ENCODE data around the gene TRIM60.
"Not testable (repeated sequence)": the region's sequence is repeated elsewhere in the genome, so short reads cannot be mapped to it uniquely, and the experiment has no call there.

Gene TRIM60

GRCh38 chr4:165031436-165032211 lies at the start of gene TRIM60:
TRIM60 (plus strand) TSS chr4:165031999; CDS start chr4:165040073, 8,074 bp downstream.
- H3K27ac ChIP-seq: no peak within 1 kb of the TSS
- no peak within 1 kb of the TSS for H3K4me3 ChIP-seq

DNA sequence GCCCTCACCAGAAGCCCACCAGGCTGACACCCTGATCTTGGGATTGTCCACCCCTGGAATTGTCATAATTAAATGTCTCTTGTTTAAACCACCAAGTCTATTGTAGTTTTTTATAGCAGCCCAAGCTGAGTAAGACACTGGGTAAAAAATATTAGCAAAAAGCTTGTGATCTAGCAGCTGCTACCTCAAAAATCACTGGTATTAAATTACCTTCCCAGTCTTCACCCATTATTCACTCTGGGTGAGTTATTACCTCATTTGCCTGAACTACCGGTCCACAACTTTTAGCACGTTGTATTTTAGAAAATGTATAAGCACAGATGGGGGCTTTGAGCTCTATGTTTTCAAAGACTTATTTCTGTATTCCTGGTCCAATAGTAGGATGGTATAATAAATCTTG lies 42.3 kb upstream of the TRIM60 start:
- Histone ChIP-seq H3K4me3 (no peak overlapping the region), H3K27ac (no peak overlapping the region)

DNA sequence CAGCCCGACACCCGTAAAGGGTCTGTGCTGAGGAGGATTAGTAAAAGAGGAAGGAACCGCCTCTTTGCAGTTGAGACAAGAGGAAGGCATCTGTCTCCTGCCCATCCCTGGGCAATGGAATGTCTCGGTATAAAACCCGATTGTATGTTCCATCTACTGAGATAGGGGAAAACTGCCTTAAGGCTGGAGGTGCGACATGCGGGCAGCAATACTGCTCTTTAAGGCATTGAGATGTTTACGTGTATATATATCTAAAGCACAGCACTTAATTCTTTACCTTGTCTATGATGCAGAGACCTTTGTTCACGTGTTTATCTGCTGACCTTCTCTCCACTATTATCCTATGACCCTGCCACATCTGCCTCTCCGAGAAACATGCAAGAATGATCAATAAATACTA lies 41.0 kb upstream of the TRIM60 start:
- not testable (repeated sequence) for H3K4me3 ChIP-seq, H3K27ac ChIP-seq

DNA sequence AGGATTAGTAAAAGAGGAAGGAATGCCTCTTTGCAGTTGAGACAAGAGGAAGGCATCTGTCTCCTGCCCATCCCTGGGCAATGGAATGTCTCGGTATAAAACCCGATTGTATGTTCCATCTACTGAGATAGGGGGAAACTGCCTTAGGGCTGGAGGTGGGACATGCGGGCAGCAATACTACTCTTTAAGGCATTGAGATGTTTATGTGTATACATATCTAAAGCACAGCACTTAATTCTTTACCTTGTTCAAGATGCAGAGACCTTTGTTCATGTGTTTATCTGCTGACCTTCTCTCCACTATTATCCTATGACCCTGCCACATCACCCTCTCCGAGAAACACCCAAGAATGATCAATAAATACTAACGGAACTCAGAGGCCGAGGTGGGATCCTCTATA lies 35.7 kb upstream of the TRIM60 start:
- not testable (repeated sequence) for H3K27ac ChIP-seq, H3K4me3 ChIP-seq

DNA sequence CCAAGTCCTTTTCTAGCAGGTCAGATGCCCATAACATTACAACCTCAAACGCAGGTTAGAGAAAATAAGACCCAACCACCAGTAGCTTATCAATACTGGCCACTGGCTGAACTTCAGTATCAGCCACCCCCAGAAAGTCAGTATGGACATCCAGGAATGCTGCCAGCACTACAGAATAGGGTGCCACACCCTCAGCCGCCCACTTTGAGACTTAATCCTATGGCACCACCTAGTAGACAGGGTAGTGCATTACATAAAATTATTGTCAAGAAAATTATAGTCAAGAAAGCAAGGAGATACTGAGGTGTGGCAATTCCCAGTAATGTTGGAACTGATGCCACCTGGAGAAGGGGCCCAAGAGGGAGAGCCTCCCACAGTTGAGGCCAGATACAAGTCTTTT lies 34.5 kb upstream of the TRIM60 start:
- H3K4me3 ChIP-seq: no peak overlapping the region
- no peak overlapping the region for H3K27ac ChIP-seq

DNA sequence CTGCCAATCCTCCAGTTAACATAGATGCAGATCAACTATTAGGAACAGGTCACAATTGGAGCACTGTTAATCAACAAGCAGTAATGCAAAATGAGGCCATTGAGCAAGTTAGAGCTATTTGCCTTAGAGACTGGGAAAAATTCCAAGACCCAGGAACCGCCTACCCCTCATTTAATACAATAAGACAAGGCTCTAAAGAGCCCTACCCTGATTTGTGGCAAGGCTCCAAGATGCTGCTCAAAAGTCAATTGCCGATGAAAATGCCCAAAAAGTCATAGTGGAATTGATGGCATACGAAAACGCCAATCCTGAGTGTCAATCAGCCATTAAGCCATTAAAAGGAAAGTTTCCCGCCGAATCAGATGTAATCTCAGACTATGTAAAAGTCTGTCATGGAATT lies 33.9 kb upstream of the TRIM60 start:
- Histone ChIP-seq H3K4me3 (no peak overlapping the region), H3K27ac (no peak overlapping the region)

DNA sequence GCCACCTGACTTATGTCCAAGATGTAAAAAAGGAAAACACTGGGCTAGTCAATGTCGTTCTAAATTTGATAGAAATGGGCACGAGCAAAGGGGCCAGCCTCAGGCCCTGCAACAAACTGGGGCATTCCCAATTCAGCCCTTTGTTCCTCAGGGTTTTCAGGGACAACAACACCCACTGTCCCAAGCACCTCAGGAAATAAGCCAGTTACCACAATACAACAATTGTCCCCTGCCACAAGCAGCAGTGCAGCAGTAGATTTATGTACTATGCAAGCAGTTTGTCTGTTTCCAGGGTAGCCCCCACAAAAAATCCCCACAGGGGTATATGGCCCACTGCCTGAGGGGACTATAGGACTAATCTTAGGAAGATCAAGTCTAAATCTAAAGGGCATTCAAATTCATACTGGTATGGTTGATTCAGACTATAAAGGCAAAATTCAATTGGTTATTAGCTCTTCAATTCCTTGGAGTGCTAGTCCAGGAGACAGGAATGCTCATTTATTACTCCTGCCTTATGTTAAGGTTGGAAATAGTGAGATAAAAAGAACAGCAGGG lies 33.2 kb upstream of the TRIM60 start:
- H3K4me3 ChIP-seq, H3K27ac ChIP-seq: not testable (repeated sequence)

DNA sequence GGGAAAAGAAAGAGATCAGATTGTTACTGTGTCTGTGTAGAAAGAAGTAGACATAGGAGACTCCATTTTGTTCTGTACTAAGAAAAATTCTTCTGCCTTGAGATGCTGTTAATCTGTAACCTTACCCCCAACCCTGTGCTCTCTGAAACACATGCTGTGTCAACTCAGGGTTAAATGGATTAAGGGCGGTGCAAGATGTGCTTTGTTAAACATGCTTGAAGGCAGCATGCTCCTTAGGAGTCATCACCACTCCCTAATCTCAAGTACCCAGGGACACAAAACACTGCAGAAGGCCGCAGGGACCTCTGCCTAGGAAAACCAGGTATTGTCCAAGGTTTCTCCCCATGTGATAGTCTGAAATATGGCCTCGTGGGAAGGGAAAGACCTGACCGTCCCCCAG lies 29.8 kb upstream of the TRIM60 start:
- H3K4me3 ChIP-seq, H3K27ac ChIP-seq: not testable (repeated sequence)

- no peak overlapping the region for H3K4me3 ChIP-seq
- H3K27ac ChIP-seq: no peak overlapping the region
Observed at GRCh38 chr4:165005352-165005925, 26.4 kb upstream of the TRIM60 start.

DNA sequence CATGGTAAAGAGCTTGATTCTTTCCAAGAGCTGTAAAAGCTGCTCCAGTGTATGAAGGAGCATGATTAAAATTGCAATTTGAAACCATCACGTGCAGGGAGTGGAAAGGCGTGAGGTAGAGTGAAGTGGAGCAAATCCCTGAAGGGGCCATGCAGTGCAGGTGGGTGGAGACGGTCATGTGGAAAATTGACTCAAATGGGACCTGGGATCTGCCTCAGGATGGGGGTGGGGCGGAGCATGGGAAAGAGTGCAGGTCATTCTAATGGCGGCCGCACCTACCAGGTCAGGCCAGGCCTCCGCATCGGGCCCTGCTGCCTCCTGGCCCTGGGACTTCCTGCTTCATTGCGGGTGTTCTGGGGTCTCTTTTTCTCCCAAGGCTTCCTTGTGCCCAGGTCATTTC lies 25.3 kb upstream of the TRIM60 start:
- no peak overlapping the region for H3K27ac ChIP-seq
- H3K4me3 ChIP-seq: no peak overlapping the region

DNA sequence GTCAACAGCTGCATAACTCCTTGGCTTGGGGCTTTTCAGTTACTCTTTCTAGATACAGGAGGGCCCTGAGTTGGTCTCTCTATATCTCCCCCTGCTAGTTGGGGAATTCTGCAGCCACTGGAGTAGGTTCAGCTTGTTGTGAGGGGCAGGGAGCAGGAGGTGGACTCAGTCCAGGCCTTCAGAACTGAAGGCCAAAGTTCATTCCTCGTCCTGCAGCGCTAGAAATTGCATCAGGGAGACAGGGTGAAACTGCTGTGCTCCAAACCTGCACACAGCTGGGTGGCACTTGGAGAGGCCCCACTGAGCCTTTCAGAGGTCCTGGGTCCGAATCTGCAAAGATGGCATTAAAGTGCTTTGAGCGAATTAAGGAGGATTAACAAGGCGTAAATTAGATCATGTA lies 24.9 kb upstream of the TRIM60 start:
- Histone ChIP-seq H3K27ac (no peak overlapping the region), H3K4me3 (no peak overlapping the region)

DNA sequence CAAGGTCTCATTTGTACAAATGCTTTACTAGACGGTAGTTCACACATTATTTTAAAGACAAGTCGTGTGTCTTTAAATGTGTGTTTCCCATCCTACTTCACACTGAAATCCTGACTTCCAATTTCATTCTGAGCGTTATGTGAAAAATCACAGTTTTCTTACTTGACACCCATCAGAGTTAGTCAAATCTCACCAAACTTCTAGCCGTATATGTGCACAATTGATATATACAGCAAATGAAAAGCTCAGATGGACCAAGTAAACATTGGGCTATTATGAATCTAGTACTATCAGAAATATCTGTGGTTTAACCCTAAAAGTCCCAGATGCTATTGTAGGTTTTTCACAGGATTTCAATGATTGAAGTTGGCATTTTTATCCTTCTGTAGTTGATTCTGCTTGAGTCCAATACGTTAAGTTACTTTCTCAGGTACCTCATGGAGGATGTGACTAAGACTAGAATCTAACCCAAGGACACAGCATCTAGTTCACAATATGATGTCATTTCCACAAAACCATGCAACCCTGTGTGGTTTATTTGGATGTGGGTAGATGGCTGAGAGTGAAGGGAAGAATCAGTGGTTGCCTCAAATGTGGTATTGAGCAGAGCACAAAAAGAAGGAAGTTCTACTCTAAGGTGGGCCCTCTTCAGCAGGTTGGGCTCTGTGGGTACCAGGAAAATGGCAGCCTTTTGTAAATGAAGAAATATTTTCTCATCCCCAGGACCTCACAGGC lies 22.1 kb upstream of the TRIM60 start:
- Histone ChIP-seq H3K4me3 (no peak overlapping the region), H3K27ac (no peak overlapping the region)

DNA sequence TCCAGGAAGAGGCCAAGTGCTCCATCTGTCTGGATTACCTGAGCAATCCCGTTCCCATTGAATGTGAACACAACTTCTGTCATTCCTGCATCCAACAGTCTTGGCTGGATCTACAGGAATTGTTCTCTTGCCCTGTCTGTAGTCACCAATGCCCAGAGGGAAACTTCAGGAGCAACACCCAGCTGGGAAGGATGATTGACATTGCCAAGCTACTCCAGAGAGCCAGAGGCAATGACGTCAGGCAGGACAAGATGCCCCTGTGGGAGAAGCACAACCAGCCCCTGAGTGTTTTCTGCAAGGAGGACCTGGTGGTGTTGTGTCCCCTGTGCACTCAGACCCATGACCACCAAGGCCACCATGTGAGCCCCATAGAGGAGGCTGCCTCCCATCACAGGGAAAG lies 21.3 kb upstream of the TRIM60 start:
- no peak overlapping the region for H3K27ac ChIP-seq
- no peak overlapping the region for H3K4me3 ChIP-seq

GRCh38 chr4:165010991-165011390 lies 20.8 kb upstream of the TRIM60 start:
- no peak overlapping the region for H3K27ac ChIP-seq
- no peak overlapping the region for H3K4me3 ChIP-seq

DNA sequence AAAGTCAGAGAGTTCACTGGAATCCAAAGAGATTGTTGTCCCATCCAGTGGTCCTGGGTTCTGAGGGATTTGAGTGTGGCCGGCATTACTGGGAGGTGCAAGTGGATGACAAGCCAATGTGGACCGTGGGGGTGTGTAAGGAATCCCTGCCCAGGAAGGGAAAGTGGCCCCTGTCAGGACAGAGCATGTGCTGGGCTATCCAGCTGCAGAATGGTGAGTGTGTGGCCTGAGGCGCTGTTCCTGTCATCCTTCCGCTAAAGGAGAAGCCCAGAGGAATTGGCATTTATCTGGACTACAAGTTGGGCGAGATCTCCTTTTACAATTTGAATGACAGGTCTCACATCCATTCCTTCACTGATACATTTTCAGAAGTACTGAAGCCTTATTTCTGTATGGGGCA lies 20.4 kb upstream of the TRIM60 start:
- Histone ChIP-seq H3K4me3 (no peak overlapping the region), H3K27ac (no peak overlapping the region)

GRCh38 chr4:165013691-165014090 lies 18.1 kb upstream of the TRIM60 start:
- Histone ChIP-seq H3K4me3 (no peak overlapping the region), H3K27ac (no peak overlapping the region)

- H3K27ac ChIP-seq: no peak overlapping the region
- no peak overlapping the region for H3K4me3 ChIP-seq
Observed at GRCh38 chr4:165016971-165017370, 14.8 kb upstream of the TRIM60 start.

GRCh38 chr4:165019995-165020394 lies 11.8 kb upstream of the TRIM60 start:
- H3K4me3 ChIP-seq, H3K27ac ChIP-seq: not testable (repeated sequence)

DNA sequence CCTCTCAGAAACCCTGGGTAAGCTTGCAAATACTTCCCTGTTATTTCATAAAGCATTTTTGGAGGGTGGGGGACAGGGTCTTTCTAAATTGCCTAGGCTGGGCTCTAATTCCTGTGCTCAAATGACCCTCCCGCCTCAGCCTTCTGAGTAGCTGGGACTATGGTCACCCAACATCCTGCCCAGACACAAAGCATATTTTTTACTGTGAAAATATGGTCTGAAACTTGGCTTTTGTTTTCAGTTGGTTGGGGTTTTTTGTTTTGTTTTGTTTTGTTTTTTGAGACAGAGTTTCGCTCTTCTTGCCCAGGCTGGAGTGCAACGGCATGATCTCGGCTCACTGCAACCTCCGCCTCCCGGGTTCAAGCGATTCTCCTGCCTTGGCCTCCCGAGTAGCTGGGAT lies 6.0 kb upstream of the TRIM60 start:
- not testable (repeated sequence) for H3K4me3 ChIP-seq, H3K27ac ChIP-seq

DNA sequence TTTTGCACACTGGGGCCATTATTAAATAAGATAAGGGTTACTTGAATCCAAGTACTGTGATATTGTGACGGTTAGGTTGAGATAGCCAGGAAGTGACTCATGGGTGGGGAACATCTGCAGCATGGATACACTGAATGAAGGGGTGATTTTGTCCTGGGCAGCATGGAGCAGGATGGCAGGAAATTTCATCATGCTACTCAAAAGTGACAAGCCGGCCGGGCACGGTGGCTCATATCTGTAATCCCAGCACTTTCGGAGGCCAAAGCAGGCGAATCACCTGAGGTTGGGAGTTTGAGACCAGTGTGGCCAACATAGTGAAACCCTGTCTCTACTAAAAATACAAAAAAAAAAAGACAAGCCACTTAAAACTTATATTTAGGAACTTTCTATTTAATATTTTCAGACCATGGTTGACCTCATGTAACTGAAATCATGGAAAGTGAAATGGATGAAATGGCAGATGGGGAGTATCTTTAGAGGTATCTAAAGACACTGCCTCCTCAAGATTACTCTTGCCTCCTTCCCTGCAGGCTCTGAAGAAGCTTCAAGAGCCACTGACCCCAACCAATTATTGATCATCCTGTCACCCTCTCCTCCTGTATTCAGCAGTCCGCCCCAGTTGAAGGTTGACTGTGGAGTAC lies 3.9 kb upstream of the TRIM60 start:
- Histone ChIP-seq H3K4me3 (no peak overlapping the region), H3K27ac (no peak overlapping the region)
